ENCODE measurements around the gene CDHR3.

Gene CDHR3, protein sequence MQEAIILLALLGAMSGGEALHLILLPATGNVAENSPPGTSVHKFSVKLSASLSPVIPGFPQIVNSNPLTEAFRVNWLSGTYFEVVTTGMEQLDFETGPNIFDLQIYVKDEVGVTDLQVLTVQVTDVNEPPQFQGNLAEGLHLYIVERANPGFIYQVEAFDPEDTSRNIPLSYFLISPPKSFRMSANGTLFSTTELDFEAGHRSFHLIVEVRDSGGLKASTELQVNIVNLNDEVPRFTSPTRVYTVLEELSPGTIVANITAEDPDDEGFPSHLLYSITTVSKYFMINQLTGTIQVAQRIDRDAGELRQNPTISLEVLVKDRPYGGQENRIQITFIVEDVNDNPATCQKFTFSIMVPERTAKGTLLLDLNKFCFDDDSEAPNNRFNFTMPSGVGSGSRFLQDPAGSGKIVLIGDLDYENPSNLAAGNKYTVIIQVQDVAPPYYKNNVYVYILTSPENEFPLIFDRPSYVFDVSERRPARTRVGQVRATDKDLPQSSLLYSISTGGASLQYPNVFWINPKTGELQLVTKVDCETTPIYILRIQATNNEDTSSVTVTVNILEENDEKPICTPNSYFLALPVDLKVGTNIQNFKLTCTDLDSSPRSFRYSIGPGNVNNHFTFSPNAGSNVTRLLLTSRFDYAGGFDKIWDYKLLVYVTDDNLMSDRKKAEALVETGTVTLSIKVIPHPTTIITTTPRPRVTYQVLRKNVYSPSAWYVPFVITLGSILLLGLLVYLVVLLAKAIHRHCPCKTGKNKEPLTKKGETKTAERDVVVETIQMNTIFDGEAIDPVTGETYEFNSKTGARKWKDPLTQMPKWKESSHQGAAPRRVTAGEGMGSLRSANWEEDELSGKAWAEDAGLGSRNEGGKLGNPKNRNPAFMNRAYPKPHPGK

DNA sequence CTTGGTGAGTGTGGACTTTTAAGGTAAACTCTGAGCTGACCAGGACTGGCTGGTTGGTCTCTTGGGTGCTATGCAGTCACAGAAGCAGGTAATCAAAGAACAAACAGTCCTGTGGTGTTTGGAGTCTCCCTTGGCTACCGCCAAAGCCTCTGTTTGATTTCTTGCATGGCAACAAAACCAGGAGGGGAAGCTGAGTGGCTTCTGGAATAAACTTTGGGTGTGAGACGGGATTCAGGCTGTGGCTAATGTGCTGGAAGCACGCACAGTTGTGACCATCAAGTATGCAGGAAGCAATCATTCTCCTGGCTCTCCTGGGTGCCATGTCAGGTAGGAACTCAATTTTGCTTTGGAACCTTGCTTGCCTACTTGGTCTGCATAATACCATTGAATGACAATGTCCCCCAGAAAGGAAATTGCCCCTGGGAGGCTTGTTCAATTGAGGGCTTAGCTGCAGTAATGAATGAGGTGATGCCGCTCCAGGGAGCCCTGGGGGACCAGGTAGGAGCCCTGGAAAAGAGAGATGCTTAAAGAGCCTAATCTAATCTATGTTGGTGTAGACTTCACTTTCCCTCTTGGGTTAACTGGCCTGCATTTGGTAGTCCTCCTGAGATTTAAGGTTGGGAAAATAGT, at the start of gene CDHR3:
CDHR3 (plus strand) TSS at position 227 of the 630 bp plus-strand sequence; CDS start at position 282, 55 bp downstream.
- no peaks in the 10 kb centered on the region for H3K27me3 ChIP-seq (ENCODE audit: control insufficient read depth, insufficient read depth, low read length)
- no peaks in the 10 kb centered on the region for H3K9me3 ChIP-seq (ENCODE audit: control insufficient read depth, insufficient read depth, low read depth, low read length)
- H3K4me1 ChIP-seq (ENCODE audit: control insufficient read depth, insufficient read depth, low read length): peaks cover 16% of the 10 kb centered on the region
- H3K36me3 ChIP-seq (ENCODE audit: control insufficient read depth, insufficient read depth, low read length): no peaks in the 10 kb centered on the region
- H3K27ac ChIP-seq (ENCODE audit: low read depth, low read length): no peak within 1 kb of the TSS
- H3K4me3 ChIP-seq (ENCODE audit: low read depth, low read length): no peak within 1 kb of the TSS
- H3K9ac ChIP-seq (ENCODE audit: low read length): no peak within 1 kb of the TSS

DNA sequence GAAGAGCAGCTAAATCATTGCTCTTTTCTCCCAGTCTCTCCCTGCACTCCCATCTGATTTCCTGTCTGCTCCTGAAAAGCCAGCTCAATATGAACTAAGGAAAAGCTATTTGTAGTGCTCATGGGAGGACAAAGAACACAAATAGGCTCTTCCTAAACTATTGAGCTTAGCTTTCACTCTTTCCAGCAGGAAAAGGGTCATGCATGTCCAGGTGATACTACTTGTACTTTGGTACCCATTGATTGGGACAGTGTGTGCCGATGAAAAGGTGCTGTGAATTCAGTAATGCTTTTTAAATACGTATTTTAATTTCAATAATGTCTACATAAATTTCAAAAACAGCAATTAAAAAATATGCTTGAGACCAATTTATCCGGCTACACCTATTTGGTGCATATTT, 49.1 kb upstream of the CDHR3 start:
- peaks cover 18% of the 10 kb centered on the region for H3K36me3 ChIP-seq (ENCODE audit: control insufficient read depth, insufficient read depth, low read length)
- no peaks in the 10 kb centered on the region for H3K4me1 ChIP-seq (ENCODE audit: control insufficient read depth, insufficient read depth, low read length)
- H3K9me3 ChIP-seq (ENCODE audit: control insufficient read depth, insufficient read depth, low read depth, low read length): peaks cover 8% of the 10 kb centered on the region; the same call in 1 of the 2 replicates
- no peak overlapping the region for H3K9ac ChIP-seq (ENCODE audit: low read length)
- no peak overlapping the region for H3K27ac ChIP-seq (ENCODE audit: low read depth, low read length)
- H3K4me3 ChIP-seq (ENCODE audit: low read depth, low read length): no peak overlapping the region
- no peaks in the 10 kb centered on the region for H3K27me3 ChIP-seq (ENCODE audit: control insufficient read depth, insufficient read depth, low read length)

DNA sequence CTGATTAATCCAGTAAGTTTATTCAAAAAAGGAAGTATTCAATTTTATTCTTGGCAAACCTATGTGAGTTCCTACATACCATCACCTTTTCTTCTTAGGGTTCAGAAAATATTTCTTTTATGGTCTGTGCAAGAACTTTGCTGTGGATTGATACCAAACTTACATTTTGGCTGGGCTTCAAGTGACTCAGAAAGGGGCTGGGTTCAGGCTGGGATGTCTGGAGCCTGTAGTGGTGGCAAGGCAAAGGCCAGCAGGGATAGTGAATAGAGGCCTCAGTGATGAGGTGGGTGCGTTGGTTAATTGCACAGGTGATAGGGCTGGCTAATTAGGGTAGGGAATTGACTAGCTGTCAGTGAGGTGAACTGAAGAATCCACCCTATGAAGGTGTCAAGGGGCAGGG, 46.5 kb upstream of the CDHR3 start:
- H3K9me3 ChIP-seq (ENCODE audit: control insufficient read depth, insufficient read depth, low read depth, low read length): no peaks in the 10 kb centered on the region

DNA sequence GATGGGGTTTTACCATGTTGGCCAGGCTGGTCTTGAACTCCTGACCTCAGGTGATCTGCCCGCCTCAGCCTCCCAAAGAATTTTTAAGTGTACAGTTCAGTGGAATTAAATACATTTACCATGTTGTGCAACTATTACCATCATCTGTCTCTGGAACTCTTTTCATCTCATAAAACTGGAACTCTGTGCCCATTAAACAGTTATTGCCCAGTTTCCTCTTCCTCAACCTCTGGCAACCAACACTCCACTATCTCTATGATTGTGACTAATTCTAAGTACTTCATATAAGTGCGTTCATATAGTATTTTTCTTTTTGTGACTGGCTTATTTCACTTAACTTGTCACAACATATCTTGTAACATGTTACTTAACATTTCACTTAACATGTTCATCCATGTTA, 45.4 kb upstream of the CDHR3 start:
- Histone ChIP-seq H3K36me3 (ENCODE audit: control insufficient read depth, insufficient read depth, low read length) (peaks cover 22% of the 10 kb centered on the region), H3K27me3 (ENCODE audit: control insufficient read depth, insufficient read depth, low read length) (no peaks in the 10 kb centered on the region), H3K9me3 (ENCODE audit: control insufficient read depth, insufficient read depth, low read depth, low read length) (no peaks in the 10 kb centered on the region), H3K4me1 (ENCODE audit: control insufficient read depth, insufficient read depth, low read length) (no peaks in the 10 kb centered on the region), H3K4me3 (ENCODE audit: low read depth, low read length) (no peak overlapping the region), H3K27ac (ENCODE audit: low read depth, low read length) (no peak overlapping the region), H3K9ac (ENCODE audit: low read length) (no peak overlapping the region)

More for the DNA sequence above, 46.5 kb upstream of the CDHR3 start:
- Histone ChIP-seq H3K27me3 (ENCODE audit: control insufficient read depth, insufficient read depth, low read length) (no peaks in the 10 kb centered on the region), H3K9ac (ENCODE audit: low read length) (no peak overlapping the region), H3K4me1 (ENCODE audit: control insufficient read depth, insufficient read depth, low read length) (no peaks in the 10 kb centered on the region), H3K4me3 (ENCODE audit: low read depth, low read length) (no peak overlapping the region), H3K36me3 (ENCODE audit: control insufficient read depth, insufficient read depth, low read length) (peaks cover 17% of the 10 kb centered on the region), H3K27ac (ENCODE audit: low read depth, low read length) (no peak overlapping the region)

DNA sequence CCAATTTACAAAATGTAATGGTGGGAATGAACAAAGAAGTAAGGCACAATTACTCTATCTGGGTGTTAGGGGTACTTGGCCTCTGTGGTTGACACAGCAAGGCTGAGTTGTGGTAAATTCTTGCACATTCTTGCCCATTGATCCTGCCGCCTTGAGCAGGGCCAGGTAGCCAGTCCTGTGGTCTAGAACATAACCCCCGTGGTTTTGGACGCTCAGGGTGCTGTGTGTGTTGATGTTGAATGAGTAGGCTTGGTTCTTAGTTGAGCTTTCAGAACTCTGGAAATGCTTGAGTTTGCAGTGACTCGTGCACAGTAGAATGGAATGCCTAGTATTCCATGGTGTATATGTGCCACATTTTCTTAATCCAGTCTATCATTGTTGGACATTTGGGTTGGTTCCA, 42.3 kb upstream of the CDHR3 start:
- Histone ChIP-seq H3K9ac (ENCODE audit: low read length) (no peak overlapping the region), H3K27ac (ENCODE audit: low read depth, low read length) (no peak overlapping the region)

DNA sequence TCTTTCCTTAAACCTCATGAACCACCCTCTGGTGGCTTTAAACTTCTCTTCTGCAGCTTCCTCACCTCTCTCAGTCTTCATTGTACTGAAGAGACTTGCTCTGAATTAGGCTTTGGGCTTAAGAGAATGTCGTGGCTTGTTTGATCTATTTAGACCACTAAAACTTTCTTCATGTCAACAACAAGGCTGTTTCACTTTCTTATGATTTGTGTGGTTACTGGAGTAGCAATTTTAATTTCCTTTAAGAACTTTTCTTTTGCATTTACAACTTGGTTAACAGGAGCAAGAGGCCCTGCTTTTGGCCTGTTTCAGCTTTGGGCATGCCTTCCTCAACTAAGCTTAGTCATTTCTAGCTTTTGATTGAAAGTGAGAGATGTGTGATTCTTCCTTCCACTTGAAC, 38.1 kb upstream of the CDHR3 start:
- H3K9me3 ChIP-seq (ENCODE audit: control insufficient read depth, insufficient read depth, low read depth, low read length): peaks cover 7% of the 10 kb centered on the region
- no peaks in the 10 kb centered on the region for H3K27me3 ChIP-seq (ENCODE audit: control insufficient read depth, insufficient read depth, low read length)
- H3K36me3 ChIP-seq (ENCODE audit: control insufficient read depth, insufficient read depth, low read length): peaks cover 18% of the 10 kb centered on the region; the same call in 1 of the 2 replicates
- no peak overlapping the region for H3K4me3 ChIP-seq (ENCODE audit: low read depth, low read length)
- H3K27ac ChIP-seq (ENCODE audit: low read depth, low read length): no peak overlapping the region
- H3K4me1 ChIP-seq (ENCODE audit: control insufficient read depth, insufficient read depth, low read length): no peaks in the 10 kb centered on the region
- H3K9ac ChIP-seq (ENCODE audit: low read length): no peak overlapping the region

More for the DNA sequence above, 42.3 kb upstream of the CDHR3 start:
- Histone ChIP-seq H3K4me1 (ENCODE audit: control insufficient read depth, insufficient read depth, low read length) (no peaks in the 10 kb centered on the region), H3K9me3 (ENCODE audit: control insufficient read depth, insufficient read depth, low read depth, low read length) (peaks cover 7% of the 10 kb centered on the region), H3K4me3 (ENCODE audit: low read depth, low read length) (no peak overlapping the region), H3K27me3 (ENCODE audit: control insufficient read depth, insufficient read depth, low read length) (no peaks in the 10 kb centered on the region), H3K36me3 (ENCODE audit: control insufficient read depth, insufficient read depth, low read length) (peaks cover 29% of the 10 kb centered on the region)

DNA sequence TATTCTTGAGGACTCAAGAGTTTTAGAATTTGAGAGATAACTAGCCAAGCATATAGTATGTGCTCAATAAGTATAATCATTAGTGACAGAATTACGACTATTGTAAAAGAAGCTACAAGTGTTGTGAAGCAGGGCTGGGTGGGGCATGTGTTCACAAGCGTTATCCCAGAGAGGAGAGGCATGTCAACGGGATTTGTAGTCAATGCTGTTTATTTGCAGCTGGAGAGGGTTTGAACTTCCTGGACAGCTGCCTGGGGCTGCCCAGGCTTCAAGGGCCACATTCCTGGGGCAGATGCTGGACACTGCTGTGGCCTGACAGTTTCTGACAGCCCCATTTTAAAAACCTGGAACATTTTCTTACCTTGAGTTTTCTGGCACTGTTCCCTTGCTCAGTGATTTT, 36.9 kb upstream of the CDHR3 start:
- no peaks in the 10 kb centered on the region for H3K27me3 ChIP-seq (ENCODE audit: control insufficient read depth, insufficient read depth, low read length)
- no peak overlapping the region for H3K9ac ChIP-seq (ENCODE audit: low read length)
- H3K4me3 ChIP-seq (ENCODE audit: low read depth, low read length): no peak overlapping the region
- no peak overlapping the region for H3K27ac ChIP-seq (ENCODE audit: low read depth, low read length)
- peaks cover 7% of the 10 kb centered on the region for H3K9me3 ChIP-seq (ENCODE audit: control insufficient read depth, insufficient read depth, low read depth, low read length)
- peaks cover 16% of the 10 kb centered on the region; the same call in 1 of the 2 replicates for H3K36me3 ChIP-seq (ENCODE audit: control insufficient read depth, insufficient read depth, low read length)
- no peaks in the 10 kb centered on the region for H3K4me1 ChIP-seq (ENCODE audit: control insufficient read depth, insufficient read depth, low read length)

DNA sequence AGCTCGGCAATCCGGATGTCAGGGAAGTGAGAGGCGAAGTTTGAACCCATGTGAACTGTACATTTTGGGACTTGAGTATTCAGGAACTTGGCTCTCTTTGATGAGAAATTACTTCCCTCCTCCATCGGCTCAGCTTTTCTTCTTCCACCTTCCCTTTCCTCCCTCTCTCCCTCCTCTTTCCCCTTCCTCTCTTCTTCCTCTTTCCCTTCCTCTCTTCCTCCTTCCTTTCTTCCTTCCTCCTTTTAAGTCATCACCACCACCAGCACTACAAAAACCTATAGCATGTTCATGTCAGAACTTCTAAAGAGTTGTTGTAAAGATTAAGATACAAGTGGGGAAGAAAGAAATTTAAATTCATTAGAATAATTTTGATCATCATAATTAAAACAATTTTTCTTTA, 31.9 kb upstream of the CDHR3 start:
- Histone ChIP-seq H3K9me3 (ENCODE audit: control insufficient read depth, insufficient read depth, low read depth, low read length) (no peaks in the 10 kb centered on the region), H3K4me3 (ENCODE audit: low read depth, low read length) (no peak overlapping the region), H3K9ac (ENCODE audit: low read length) (no peak overlapping the region), H3K4me1 (ENCODE audit: control insufficient read depth, insufficient read depth, low read length) (0 out of 2 replicates have a peak, but pooled peaks cover 2% of the 10 kb centered on the region), H3K27me3 (ENCODE audit: control insufficient read depth, insufficient read depth, low read length) (no peaks in the 10 kb centered on the region), H3K36me3 (ENCODE audit: control insufficient read depth, insufficient read depth, low read length) (no peaks in the 10 kb centered on the region), H3K27ac (ENCODE audit: low read depth, low read length) (no peak overlapping the region)

DNA sequence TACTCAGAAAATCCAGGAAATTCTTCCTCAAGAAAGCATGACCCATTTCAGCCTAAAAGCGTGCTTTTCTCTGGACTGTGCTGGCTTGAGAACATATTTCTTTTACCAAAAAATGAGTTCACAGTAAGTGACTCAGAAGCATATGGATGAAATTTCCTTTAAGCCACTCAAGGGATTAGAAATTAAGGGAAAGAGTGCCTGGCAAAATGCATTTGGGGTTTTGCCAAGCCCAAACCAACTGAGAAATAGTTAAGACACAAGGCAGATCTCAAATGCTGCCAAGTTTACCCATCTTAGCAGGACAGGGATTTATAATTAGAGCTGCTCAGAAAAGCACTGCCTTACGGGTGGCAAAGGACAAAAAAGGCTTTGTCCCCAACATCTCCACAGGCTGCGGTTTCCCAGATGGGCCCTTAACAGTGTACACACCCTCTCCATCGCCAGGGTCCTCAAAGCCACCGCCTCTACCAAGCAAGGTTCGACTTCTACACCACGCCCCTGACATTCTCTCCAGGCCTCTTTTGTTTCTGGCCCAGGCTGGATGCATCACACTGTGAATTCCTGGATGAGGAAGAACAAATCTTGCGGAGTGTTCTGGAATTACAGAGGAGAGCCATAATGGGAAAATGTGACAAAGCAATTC, 30.1 kb upstream of the CDHR3 start:
- no peak overlapping the region for H3K9ac ChIP-seq (ENCODE audit: low read length)
- no peak overlapping the region for H3K27ac ChIP-seq (ENCODE audit: low read depth, low read length)
- H3K9me3 ChIP-seq (ENCODE audit: control insufficient read depth, insufficient read depth, low read depth, low read length): no peaks in the 10 kb centered on the region
- no peak overlapping the region for H3K4me3 ChIP-seq (ENCODE audit: low read depth, low read length)
- H3K4me1 ChIP-seq (ENCODE audit: control insufficient read depth, insufficient read depth, low read length): 0 out of 2 replicates have a peak, but pooled peaks cover 2% of the 10 kb centered on the region
- no peaks in the 10 kb centered on the region for H3K27me3 ChIP-seq (ENCODE audit: control insufficient read depth, insufficient read depth, low read length)
- no peaks in the 10 kb centered on the region for H3K36me3 ChIP-seq (ENCODE audit: control insufficient read depth, insufficient read depth, low read length)

DNA sequence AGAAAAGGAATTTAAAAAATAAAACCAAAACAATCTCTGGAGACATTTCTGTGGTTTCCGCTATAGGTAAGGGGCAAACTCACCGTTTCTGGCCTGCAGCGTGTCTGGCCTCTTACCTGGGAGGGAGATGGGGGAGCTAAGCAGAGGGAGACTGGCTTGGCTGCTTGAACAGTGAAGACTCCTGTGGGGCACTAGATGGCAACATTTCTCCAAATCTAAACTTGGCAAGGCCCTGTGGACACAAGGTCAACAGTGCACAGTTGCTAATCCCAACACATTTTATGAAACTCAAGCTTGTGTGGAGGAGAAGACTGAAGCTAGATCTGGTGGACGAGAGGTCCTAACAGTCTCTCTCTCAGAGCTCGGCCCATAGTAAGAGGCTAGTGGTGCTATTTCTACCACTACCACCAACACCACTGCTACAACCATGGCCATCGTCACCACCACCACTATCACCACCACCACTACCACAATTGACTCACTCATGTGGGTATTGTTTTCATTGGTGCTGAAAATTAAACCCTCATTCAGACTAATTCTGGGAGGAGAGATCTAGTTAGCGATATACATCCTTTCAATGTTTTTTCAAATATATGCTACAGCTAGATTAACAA, 28.4 kb upstream of the CDHR3 start:
- Histone ChIP-seq H3K9me3 (ENCODE audit: control insufficient read depth, insufficient read depth, low read depth, low read length) (no peaks in the 10 kb centered on the region), H3K27ac (ENCODE audit: low read depth, low read length) (no peak overlapping the region), H3K9ac (ENCODE audit: low read length) (no peak overlapping the region), H3K4me3 (ENCODE audit: low read depth, low read length) (no peak overlapping the region), H3K27me3 (ENCODE audit: control insufficient read depth, insufficient read depth, low read length) (no peaks in the 10 kb centered on the region), H3K4me1 (ENCODE audit: control insufficient read depth, insufficient read depth, low read length) (0 out of 2 replicates have a peak, but pooled peaks cover 2% of the 10 kb centered on the region), H3K36me3 (ENCODE audit: control insufficient read depth, insufficient read depth, low read length) (no peaks in the 10 kb centered on the region)

All from HUES6 (cell line).